Stimulated activated naive CD8-positive, alpha-beta T cell treated with anti-CD3 and anti-CD28 coated beads, Interleukin-15, amount 100 ng/mL, for 72 hours (primary cell): ENCODE results near the gene RFTN1.

Experiments
- ATAC-seq: fragments of 150-1000 bp; cut with Tn5 transposase; 2 replicates; pipeline ENCODE4 v1.10.0; 2021; ENCODE audit warnings: mild to moderate bottlenecking, moderate library complexity
- DNase-seq, 2 donors: peaks; one replicate each; pipeline ENCODE4 v3.0.0; 2021 to 2022
- H3K27ac Mint-ChIP-seq, 2 donors: one replicate each; pipeline ENCODE4 v1.8.0; 2022; ENCODE audit warnings: mild to moderate bottlenecking in 2 of 2, mixed read lengths in 2 of 2, moderate library complexity in 2 of 2
- H3K27me3 Mint-ChIP-seq: one replicate; pipeline ENCODE4 v1.8.0; 2022; ENCODE audit warnings: mixed read lengths
- H3K4me1 Mint-ChIP-seq: one replicate; pipeline ENCODE4 v1.8.0; 2022; ENCODE audit warnings: mild to moderate bottlenecking, mixed read lengths
- H3K4me3 Mint-ChIP-seq, 2 donors: one replicate each; pipeline ENCODE4 v1.8.0; 2022; ENCODE audit warnings: mild to moderate bottlenecking in 2 of 2, mixed read lengths in 2 of 2, moderate library complexity in 1 of 2
- H3K9me3 Mint-ChIP-seq, 2 donors: one replicate each; pipeline ENCODE4 v1.8.0; 2022; ENCODE audit warnings: mixed read lengths in 2 of 2

The RFTN1 gene

GRCh38 chr3:16474920-16475319 lies 38.6 kb downstream of the RFTN1 start:
- no peak for DNase-seq
- ATAC-seq: no peak
- H3K4me1 Mint-ChIP-seq: peaks cover 71% of the 10 kb centered on the region
- no peak overlapping the region for H3K4me3 Mint-ChIP-seq
- H3K9me3 Mint-ChIP-seq: peaks cover 0 to 5% of the 10 kb centered on the region in 2 donors
- H3K27ac Mint-ChIP-seq: peak overlapping the region; percentile 50 to 52
- H3K27me3 Mint-ChIP-seq: no peaks in the 10 kb centered on the region

GRCh38 chr3:16474216-16474615 lies 39.3 kb downstream of the RFTN1 start:
- Mint-ChIP-seq H3K4me3 (no peak overlapping the region), H3K4me1 (peaks cover 76% of the 10 kb centered on the region), H3K27me3 (no peaks in the 10 kb centered on the region), H3K27ac (no peak overlapping the region), H3K9me3 (peaks cover 0 to 5% of the 10 kb centered on the region in 2 donors)
- ATAC-seq: no peak
- DNase-seq: no peak

- H3K27me3 Mint-ChIP-seq: no peaks in the 10 kb centered on the region
These were observed 40.9 kb downstream of the RFTN1 start for GRCh38 chr3:16472593-16472992.

DNA sequence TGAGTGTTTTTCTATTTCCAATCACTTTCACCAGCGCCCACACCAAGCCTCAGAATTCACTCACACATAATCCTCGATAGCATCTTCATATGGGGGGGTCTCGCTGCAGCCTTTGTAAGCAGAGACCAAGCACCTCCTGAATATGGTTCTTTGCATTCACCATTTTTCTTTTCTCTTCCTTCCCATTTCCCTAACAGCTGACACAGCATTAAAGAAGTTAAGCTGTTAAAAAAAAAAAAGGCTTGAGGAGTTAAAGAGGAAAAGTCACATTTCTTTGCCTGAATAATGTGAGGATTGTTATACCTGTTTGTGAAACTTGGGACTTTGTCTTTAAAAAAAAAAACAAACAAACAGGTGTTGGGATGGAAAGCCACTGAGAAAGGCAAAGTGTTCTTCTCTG lies 41.6 kb downstream of the RFTN1 start:
- Mint-ChIP-seq H3K27ac (no peak overlapping the region), H3K9me3 (peaks cover 0 to 5% of the 10 kb centered on the region in 2 donors), H3K4me3 (no peak overlapping the region), H3K4me1 (peaks cover 78% of the 10 kb centered on the region), H3K27me3 (no peaks in the 10 kb centered on the region)
- DNase-seq (no peak), ATAC-seq (no peak)

More at GRCh38 chr3:16472593-16472992, 40.9 kb downstream of the RFTN1 start:
- Mint-ChIP-seq H3K9me3 (peaks cover 0 to 5% of the 10 kb centered on the region in 2 donors), H3K4me1 (peaks cover 78% of the 10 kb centered on the region), H3K4me3 (no peak overlapping the region), H3K27ac (no peak overlapping the region)
- no peak for ATAC-seq
- DNase-seq: no peak

- no peak for ATAC-seq
- Mint-ChIP-seq H3K27me3 (no peaks in the 10 kb centered on the region), H3K4me1 (peaks cover 76% of the 10 kb centered on the region), H3K9me3 (no peaks in the 10 kb centered on the region), H3K27ac (no peak overlapping the region), H3K4me3 (no peak overlapping the region)
- DNase-seq: no peak
These were observed 42.9 kb downstream of the RFTN1 start for GRCh38 chr3:16470590-16470989.

GRCh38 chr3:16468336-16469098 lies 45.0 kb downstream of the RFTN1 start:
- no peak for DNase-seq
- Mint-ChIP-seq H3K27me3 (no peaks in the 10 kb centered on the region), H3K9me3 (no peaks in the 10 kb centered on the region), H3K27ac (peak overlapping the region; percentile 9 to 59), H3K4me3 (peak overlapping the region; percentile 66 to 67), H3K4me1 (peaks cover 71% of the 10 kb centered on the region)
- peak; percentile 27 for ATAC-seq

GRCh38 chr3:16468002-16468335 lies 45.5 kb downstream of the RFTN1 start:
- peak; percentile 22 for ATAC-seq
- H3K27me3 Mint-ChIP-seq: no peaks in the 10 kb centered on the region
- no peaks in the 10 kb centered on the region for H3K9me3 Mint-ChIP-seq
- H3K4me1 Mint-ChIP-seq: peaks cover 75% of the 10 kb centered on the region
- DNase-seq: no peak
- peak overlapping the region in 1 of 2 donors; percentile 59 for H3K27ac Mint-ChIP-seq
- H3K4me3 Mint-ChIP-seq: peak overlapping the region; percentile 66 to 67

DNA sequence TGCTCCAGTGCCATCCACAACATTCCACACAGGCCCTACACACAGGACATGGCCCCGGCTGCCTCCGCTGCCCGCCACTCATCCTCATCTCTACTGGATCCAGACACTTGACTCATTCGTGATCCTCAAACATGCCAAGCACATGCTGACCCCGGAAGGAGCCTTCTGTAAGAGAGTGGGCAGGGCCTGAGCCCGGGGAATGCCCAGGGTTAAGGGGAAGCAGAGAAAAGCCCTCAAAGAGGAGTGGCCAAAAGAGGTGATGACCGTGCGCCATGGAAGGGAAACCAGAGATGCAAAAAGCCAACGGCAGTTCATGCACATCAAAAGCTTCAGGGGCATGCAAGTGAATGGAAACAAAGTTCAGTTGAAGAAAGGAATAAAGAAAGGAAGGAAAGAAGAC lies 46.1 kb downstream of the RFTN1 start:
- Mint-ChIP-seq H3K27ac (peak overlapping the region; percentile 37 to 45), H3K4me3 (peak overlapping the region; percentile 66 to 67), H3K9me3 (no peaks in the 10 kb centered on the region), H3K27me3 (no peaks in the 10 kb centered on the region), H3K4me1 (peaks cover 81% of the 10 kb centered on the region)
- ATAC-seq (peak; percentile 94), DNase-seq (peak; percentile 35 to 64)

DNA sequence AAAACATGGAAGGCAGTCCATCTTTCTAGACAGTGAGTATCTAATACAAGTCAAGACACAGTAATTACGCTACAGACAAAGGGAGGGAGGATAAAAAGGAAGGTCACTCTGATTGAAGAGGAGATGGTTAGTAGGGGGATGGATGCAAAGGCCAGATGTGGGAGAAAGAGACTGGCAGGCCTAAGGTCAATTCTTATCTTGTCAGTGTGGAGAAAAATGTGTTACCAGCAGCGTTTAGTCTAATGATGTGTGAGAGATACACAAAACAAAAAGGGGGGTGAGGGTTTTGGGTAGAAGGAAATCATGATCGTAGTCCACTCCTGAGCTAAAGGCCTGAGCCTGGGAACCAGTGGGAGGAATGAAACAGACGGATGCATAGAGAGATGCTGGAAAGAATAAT lies 46.7 kb downstream of the RFTN1 start:
- Mint-ChIP-seq H3K27ac (peak overlapping the region in 1 of 2 donors; percentile 1), H3K4me1 (peaks cover 82% of the 10 kb centered on the region), H3K4me3 (peak overlapping the region in 1 of 2 donors; percentile 38), H3K9me3 (no peaks in the 10 kb centered on the region), H3K27me3 (no peaks in the 10 kb centered on the region)
- DNase-seq (no peak), ATAC-seq (no peak)

DNA sequence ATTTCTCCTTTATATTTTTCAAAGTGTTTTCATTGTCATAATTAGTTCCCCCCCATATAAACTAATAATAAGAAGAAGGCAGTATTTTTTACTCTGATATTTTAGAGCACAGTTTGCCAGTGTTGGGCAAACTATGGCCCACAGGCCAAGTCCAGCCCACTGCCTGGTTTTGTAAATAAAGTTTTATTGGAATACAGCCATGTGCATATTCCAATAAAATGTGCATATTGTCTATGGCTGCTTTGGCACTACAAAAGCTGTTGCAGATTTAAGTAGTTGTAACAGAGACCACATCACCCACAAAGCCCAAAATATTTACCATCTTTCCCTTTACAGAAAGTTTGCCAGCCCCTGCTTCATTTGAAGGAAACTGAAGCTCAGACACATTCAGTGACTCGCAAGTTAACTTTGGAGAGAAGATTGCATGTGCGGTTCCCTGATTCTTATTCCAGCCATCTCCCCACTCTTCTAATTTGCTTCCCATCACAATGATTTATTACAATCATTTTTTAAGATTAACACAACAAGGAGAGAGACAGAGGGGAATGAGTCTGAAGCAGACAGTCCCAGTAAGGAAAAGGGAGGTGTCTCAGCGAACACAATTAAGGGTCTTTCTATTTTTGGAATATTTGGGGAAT lies 48.9 kb downstream of the RFTN1 start:
- Mint-ChIP-seq H3K27ac (peak overlapping the region; percentile 22 to 85), H3K27me3 (no peaks in the 10 kb centered on the region), H3K4me1 (peaks cover 69% of the 10 kb centered on the region), H3K9me3 (no peaks in the 10 kb centered on the region), H3K4me3 (peak overlapping the region; percentile 6 to 8)
- ATAC-seq: no peak
- no peak for DNase-seq

DNA sequence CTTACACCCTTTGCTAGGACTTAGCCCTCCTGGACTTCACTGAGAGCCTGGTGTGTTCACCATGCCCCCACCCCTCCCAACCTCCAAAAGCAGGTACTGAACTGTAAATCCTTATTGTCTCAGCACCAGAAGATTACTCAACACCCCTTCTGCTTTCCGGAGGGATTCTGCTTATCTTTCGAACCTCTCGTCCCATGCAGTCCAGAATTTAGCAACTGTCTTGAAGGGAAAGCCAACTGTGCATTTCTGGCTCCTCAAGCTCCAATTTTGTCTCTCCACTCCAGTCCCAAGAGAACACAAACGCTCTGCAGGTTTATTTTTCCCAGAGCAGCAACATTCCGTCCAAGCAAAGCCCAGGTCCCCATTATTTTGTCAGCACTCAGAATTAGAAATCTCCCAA lies 49.6 kb downstream of the RFTN1 start:
- Mint-ChIP-seq H3K27ac (no peak overlapping the region), H3K4me1 (peaks cover 63% of the 10 kb centered on the region), H3K4me3 (peak overlapping the region; percentile 8 to 14), H3K27me3 (no peaks in the 10 kb centered on the region), H3K9me3 (no peaks in the 10 kb centered on the region)
- no peak for DNase-seq
- ATAC-seq: no peak

GRCh38 chr3:16463119-16463518 lies 50.4 kb downstream of the RFTN1 start:
- Mint-ChIP-seq H3K27ac (peak overlapping the region in 1 of 2 donors; percentile 29), H3K4me1 (peaks cover 63% of the 10 kb centered on the region), H3K27me3 (no peaks in the 10 kb centered on the region), H3K9me3 (no peaks in the 10 kb centered on the region), H3K4me3 (peak overlapping the region in 1 of 2 donors; percentile 27)
- no peak for DNase-seq
- no peak for ATAC-seq

GRCh38 chr3:16462679-16463078 lies 50.8 kb downstream of the RFTN1 start:
- H3K27me3 Mint-ChIP-seq: no peaks in the 10 kb centered on the region
- peaks cover 63% of the 10 kb centered on the region for H3K4me1 Mint-ChIP-seq
- no peak overlapping the region for H3K27ac Mint-ChIP-seq
- H3K4me3 Mint-ChIP-seq: no peak overlapping the region
- ATAC-seq (peak; percentile 76), DNase-seq (no peak)
- H3K9me3 Mint-ChIP-seq: no peaks in the 10 kb centered on the region

- no peaks in the 10 kb centered on the region for H3K9me3 Mint-ChIP-seq
- H3K4me3 Mint-ChIP-seq: no peak overlapping the region
- H3K4me1 Mint-ChIP-seq: peaks cover 54% of the 10 kb centered on the region
- ATAC-seq (no peak), DNase-seq (no peak)
- no peaks in the 10 kb centered on the region for H3K27me3 Mint-ChIP-seq
- H3K27ac Mint-ChIP-seq: no peak overlapping the region
These were observed 51.8 kb downstream of the RFTN1 start for GRCh38 chr3:16461463-16462245.

DNA sequence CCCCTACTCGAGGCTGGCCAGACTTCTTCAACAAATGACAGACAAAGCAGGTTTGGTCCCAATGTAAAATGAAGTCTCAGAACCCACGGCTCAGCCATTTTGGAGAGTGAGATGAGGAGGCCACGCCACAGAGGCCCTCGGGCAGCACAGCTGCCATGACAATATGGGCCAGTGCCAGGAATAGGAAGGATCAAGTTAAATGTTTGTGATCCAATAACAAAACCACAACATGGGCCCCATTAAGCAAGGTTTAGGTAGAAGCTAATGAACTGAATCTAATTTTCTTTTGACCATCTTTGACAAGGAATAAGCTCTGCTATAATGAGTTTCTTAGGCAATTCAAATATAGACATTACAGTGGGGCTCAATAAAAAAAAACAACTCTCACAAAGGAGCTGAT lies 52.6 kb downstream of the RFTN1 start:
- DNase-seq (no peak), ATAC-seq (no peak)
- H3K4me3 Mint-ChIP-seq: no peak overlapping the region
- H3K27me3 Mint-ChIP-seq: no peaks in the 10 kb centered on the region
- no peaks in the 10 kb centered on the region for H3K9me3 Mint-ChIP-seq
- peaks cover 48% of the 10 kb centered on the region for H3K4me1 Mint-ChIP-seq
- no peak overlapping the region for H3K27ac Mint-ChIP-seq

- H3K4me1 Mint-ChIP-seq: peaks cover 47% of the 10 kb centered on the region
- no peak for DNase-seq
- H3K9me3 Mint-ChIP-seq: no peaks in the 10 kb centered on the region
- H3K4me3 Mint-ChIP-seq: no peak overlapping the region
- no peak overlapping the region for H3K27ac Mint-ChIP-seq
- ATAC-seq: no peak
- no peaks in the 10 kb centered on the region for H3K27me3 Mint-ChIP-seq
These were observed 53.2 kb downstream of the RFTN1 start for GRCh38 chr3:16460273-16460672.
